GM12878 (cell line): ENCODE results near the gene HYDIN. TPM values are rescaled to one million over a fixed set of nuclear protein-coding genes. Genes with fewer than 3 reads are reported as not detected.
A peak's percentile ranks its signal among the peaks of the same experiment; 100 is the strongest.

Experiments
- CREM ChIP-seq: IDR thresholded peaks from 2 replicates; pipeline ENCODE4 v1.6.1; 2014; ENCODE audit warnings: antibody characterized with exemption, low read depth
- ESRRA ChIP-seq: IDR thresholded peaks from 2 replicates; pipeline ENCODE4 v1.6.1; 2012; ENCODE audit warnings: mild to moderate bottlenecking, low read length, improper control_type of control experiment
- GABPA ChIP-seq: IDR thresholded peaks from 2 replicates; pipeline ENCODE4 v1.6.1; 2014; ENCODE audit warnings: antibody characterized with exemption, low read depth, mild to moderate bottlenecking, inconsistent platforms
- GATAD2B ChIP-seq: fragments of 450-650 bp; conservative IDR thresholded peaks from 2 replicates; pipeline ENCODE4 v1.6.1; 2017; ENCODE audit warnings: low read depth, mild to moderate bottlenecking, moderate library complexity
- HCFC1 ChIP-seq: fragments of 150-350 bp; IDR thresholded peaks from 2 replicates; pipeline ENCODE4 v1.6.1; 2014; ENCODE audit warnings: low read length
- MXI1 ChIP-seq: fragments of 150-350 bp; IDR thresholded peaks from 2 replicates; pipeline ENCODE4 v1.6.1; 2011; ENCODE audit warnings: low read depth, mild to moderate bottlenecking, inconsistent platforms, low read length, improper control_type of control experiment
- NBN ChIP-seq: fragments of 450-650 bp; IDR thresholded peaks from 2 replicates; pipeline ENCODE4 v1.6.1; 2016
- NR2C2 ChIP-seq: IDR thresholded peaks from 2 replicates; pipeline ENCODE4 v1.6.1; 2011; ENCODE audit warnings: borderline replicate concordance, low read depth; ENCODE audit not compliant: control insufficient read depth, insufficient read length
- POLR2AphosphoS5 ChIP-seq: IDR thresholded peaks from 2 replicates; pipeline ENCODE4 v1.6.1; 2011; ENCODE audit warnings: mild to moderate bottlenecking, low read length, inconsistent platforms
- REST ChIP-seq: IDR thresholded peaks from 2 replicates; pipeline ENCODE4 v1.6.1; 2012; ENCODE audit warnings: mild to moderate bottlenecking, low read depth, low read length
- SP1 ChIP-seq: IDR thresholded peaks from one replicate; pipeline ENCODE4 v1.6.1; 2011; ENCODE audit warnings: low read depth, low read length
- SRF ChIP-seq, 2 experiments: IDR thresholded peaks; 2 replicates each; pipeline ENCODE4 v1.6.1; 2011; ENCODE audit warnings: low read depth in 2 of 2, low read length in 2 of 2, mild to moderate bottlenecking in 1 of 2, moderate library complexity in 1 of 2
- TAF1 ChIP-seq: IDR thresholded peaks from 2 replicates; pipeline ENCODE4 v1.6.1; 2011; ENCODE audit warnings: mild to moderate bottlenecking, low read depth, low read length, borderline replicate concordance
- polyA plus RNA-seq, 11 experiments: library from polyadenylated mRNA; depleted of rRNA in 4 of 11; unstranded in 6 of 11; stranded (reverse) in 5 of 11; fragments of >200 nt; fragmentation: Nextera tagmentation in 4 of 11; fragmentation: Illumina TruSeq in 1 of 11; extraction: Ambion mirVana in 4 of 11; extraction: Trizol in 1 of 11; gene quantifications; 1 replicate in 1 of 11; 2 replicates in 10 of 11; pipeline versions ENCODE4 v1.2.1 to v1.2.3, GENCODE V29; 2011 to 2016; ENCODE audit warnings: inconsistent platforms in 2 of 11, missing spikeins in 2 of 11, low read depth in 1 of 11
- total RNA-seq, 4 experiments: library from RNA; depleted of rRNA in 3 of 4; stranded (reverse); fragments of >200 nt in 3 of 4; fragmentation: Illumina TruSeq in 1 of 4; extraction: Trizol in 1 of 4; gene quantifications; 2 replicates each; pipeline versions ENCODE4 v1.2.1 to v1.2.3, GENCODE V29; 2013 to 2021
- TF ChIP-seq, protein P1 (sequence below): fragments of 450-650 bp; formaldehyde crosslinking; IDR thresholded peaks from 2 replicates; pipeline ENCODE4 v1.4.0; 2022; ENCODE audit warnings: mild to moderate bottlenecking, moderate library complexity
- TF ChIP-seq, protein P2 (sequence below): IDR thresholded peaks from 2 replicates; pipeline ENCODE4 v1.6.1; 2012; ENCODE audit warnings: low read depth, low read length, improper control_type of control experiment
- TF ChIP-seq, protein P3 (sequence below): fragments of 450-650 bp; IDR thresholded peaks from 2 replicates; pipeline ENCODE4 v1.6.1; 2017; ENCODE audit warnings: mild to moderate bottlenecking, moderate library complexity
- TF ChIP-seq, protein P4 (sequence below): fragments of 450-650 bp; IDR thresholded peaks from 2 replicates; pipeline ENCODE4 v1.6.1; 2016; ENCODE audit warnings: mild to moderate bottlenecking

Gene HYDIN
- total and polyA plus RNA-seq, 10 of the 15 experiments (the other 5 are each of a cell fraction or from before 2014, with no cell fraction given) = 0.01 to 0.30 (median 0.10) TPM; not detected in 7

- TF ChIP-seq, protein P1, sequence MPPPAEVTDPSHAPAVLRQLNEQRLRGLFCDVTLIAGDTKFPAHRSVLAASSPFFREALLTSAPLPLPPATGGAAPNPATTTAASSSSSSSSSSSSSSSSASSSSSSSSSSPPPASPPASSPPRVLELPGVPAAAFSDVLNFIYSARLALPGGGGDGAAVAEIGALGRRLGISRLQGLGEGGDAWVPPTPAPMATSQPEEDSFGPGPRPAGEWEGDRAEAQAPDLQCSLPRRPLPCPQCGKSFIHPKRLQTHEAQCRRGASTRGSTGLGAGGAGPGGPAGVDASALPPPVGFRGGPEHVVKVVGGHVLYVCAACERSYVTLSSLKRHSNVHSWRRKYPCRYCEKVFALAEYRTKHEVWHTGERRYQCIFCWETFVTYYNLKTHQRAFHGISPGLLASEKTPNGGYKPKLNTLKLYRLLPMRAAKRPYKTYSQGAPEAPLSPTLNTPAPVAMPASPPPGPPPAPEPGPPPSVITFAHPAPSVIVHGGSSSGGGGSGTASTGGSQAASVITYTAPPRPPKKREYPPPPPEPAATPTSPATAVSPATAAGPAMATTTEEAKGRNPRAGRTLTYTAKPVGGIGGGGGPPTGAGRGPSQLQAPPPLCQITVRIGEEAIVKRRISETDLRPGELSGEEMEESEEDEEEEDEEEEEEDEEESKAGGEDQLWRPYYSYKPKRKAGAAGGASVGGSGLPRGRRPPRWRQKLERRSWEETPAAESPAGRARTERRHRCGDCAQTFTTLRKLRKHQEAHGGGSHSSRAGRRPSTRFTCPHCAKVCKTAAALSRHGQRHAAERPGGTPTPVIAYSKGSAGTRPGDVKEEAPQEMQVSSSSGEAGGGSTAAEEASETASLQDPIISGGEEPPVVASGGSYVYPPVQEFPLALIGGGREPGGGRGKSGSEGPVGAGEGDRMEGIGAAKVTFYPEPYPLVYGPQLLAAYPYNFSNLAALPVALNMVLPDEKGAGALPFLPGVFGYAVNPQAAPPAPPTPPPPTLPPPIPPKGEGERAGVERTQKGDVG (CRISPR knock-in tag) = no peak
- TF ChIP-seq CREM (no peak), HCFC1 (peak; percentile 68), GATAD2B (peak; percentile 93), SRF (IDR thresholded peaks at IDR 0.05; ENCODE audit: low read depth in 2 of 2, low read length in 2 of 2) (no peak), TAF1 (peak; percentile 83), GABPA (peak; percentile 80), SP1 (peak; percentile 84), NBN (no peak), POLR2AphosphoS5 (peak; percentile 88), NR2C2 (no peak), ESRRA (no peak), MXI1 (peak; percentile 88), REST (no peak)
- TF ChIP-seq, protein P2, sequence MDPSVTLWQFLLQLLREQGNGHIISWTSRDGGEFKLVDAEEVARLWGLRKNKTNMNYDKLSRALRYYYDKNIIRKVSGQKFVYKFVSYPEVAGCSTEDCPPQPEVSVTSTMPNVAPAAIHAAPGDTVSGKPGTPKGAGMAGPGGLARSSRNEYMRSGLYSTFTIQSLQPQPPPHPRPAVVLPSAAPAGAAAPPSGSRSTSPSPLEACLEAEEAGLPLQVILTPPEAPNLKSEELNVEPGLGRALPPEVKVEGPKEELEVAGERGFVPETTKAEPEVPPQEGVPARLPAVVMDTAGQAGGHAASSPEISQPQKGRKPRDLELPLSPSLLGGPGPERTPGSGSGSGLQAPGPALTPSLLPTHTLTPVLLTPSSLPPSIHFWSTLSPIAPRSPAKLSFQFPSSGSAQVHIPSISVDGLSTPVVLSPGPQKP = peak; percentile 69; the same call in 1 of the 2 replicates
- TF ChIP-seq, protein P3, sequence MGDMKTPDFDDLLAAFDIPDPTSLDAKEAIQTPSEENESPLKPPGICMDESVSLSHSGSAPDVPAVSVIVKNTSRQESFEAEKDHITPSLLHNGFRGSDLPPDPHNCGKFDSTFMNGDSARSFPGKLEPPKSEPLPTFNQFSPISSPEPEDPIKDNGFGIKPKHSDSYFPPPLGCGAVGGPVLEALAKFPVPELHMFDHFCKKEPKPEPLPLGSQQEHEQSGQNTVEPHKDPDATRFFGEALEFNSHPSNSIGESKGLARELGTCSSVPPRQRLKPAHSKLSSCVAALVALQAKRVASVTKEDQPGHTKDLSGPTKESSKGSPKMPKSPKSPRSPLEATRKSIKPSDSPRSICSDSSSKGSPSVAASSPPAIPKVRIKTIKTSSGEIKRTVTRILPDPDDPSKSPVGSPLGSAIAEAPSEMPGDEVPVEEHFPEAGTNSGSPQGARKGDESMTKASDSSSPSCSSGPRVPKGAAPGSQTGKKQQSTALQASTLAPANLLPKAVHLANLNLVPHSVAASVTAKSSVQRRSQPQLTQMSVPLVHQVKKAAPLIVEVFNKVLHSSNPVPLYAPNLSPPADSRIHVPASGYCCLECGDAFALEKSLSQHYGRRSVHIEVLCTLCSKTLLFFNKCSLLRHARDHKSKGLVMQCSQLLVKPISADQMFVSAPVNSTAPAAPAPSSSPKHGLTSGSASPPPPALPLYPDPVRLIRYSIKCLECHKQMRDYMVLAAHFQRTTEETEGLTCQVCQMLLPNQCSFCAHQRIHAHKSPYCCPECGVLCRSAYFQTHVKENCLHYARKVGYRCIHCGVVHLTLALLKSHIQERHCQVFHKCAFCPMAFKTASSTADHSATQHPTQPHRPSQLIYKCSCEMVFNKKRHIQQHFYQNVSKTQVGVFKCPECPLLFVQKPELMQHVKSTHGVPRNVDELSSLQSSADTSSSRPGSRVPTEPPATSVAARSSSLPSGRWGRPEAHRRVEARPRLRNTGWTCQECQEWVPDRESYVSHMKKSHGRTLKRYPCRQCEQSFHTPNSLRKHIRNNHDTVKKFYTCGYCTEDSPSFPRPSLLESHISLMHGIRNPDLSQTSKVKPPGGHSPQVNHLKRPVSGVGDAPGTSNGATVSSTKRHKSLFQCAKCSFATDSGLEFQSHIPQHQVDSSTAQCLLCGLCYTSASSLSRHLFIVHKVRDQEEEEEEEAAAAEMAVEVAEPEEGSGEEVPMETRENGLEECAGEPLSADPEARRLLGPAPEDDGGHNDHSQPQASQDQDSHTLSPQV = no peak
- TF ChIP-seq, protein P4, sequence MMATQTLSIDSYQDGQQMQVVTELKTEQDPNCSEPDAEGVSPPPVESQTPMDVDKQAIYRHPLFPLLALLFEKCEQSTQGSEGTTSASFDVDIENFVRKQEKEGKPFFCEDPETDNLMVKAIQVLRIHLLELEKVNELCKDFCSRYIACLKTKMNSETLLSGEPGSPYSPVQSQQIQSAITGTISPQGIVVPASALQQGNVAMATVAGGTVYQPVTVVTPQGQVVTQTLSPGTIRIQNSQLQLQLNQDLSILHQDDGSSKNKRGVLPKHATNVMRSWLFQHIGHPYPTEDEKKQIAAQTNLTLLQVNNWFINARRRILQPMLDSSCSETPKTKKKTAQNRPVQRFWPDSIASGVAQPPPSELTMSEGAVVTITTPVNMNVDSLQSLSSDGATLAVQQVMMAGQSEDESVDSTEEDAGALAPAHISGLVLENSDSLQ = no peak
These were observed 429.6 kb downstream of the HYDIN start, which contains the start of gene VAC14 (continued) for GRCh38 chr16:70800781-70801480.
